HL-60 (cell line): Measurements from ENCODE around the gene COL13A1.

ENCODE experiments used
- GABPA ChIP-seq: IDR thresholded peaks from 2 replicates; pipeline ENCODE4 v1.6.1; 2012; ENCODE audit warnings: low read depth
- POLR2AphosphoS5 ChIP-seq: IDR thresholded peaks from 2 replicates; pipeline ENCODE4 v1.6.1; 2012; ENCODE audit warnings: low read depth
- TF ChIP-seq, protein P1 (sequence below): IDR thresholded peaks from one replicate; pipeline ENCODE4 v1.5.1; 2011; ENCODE audit warnings: low read length, control low read depth, inconsistent platforms; ENCODE audit not compliant: insufficient read depth

DNA sequence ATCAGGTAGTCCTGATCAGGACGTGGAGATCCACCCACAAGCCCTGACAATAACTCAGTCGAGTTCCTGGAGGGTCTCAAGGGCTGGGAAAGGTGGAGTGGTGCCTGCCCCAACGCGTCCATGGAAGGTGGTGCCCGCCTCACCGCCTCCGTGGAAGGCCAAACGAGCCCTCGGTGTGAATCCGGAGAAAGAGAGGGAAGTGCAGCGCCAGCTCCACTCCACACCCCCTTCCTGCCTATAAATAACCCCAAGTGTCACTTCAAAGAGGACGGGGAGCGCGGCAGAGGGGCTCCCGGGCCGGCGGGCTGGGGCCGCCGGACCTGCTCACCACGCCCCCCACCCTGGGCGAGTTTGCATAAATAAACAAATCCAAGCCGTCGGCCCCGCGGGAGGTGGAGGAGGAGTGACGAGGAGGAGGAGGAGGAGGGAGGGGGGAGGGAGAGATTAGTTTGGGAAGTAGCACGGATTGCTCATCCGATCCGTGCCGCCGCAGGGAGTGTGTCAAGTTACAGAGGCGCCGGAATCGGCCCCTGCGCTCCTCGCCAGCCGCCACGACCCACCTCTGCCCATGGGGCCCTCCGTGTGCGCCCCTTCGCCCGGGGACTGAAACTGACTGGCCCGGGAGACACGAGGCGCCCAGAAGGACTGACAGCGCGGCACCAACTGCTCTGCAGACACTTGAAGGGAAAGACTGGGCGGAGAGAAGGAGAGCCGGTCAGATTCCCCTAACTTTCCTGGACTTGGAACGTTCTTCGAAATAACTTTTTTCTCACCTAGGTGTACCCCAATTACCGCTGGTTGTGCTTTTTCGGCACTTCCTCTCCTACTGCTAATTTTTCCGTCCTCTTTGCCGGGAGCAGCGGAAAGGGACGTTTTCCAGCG, at the start of gene COL13A1:
- TF ChIP-seq, protein P1, sequence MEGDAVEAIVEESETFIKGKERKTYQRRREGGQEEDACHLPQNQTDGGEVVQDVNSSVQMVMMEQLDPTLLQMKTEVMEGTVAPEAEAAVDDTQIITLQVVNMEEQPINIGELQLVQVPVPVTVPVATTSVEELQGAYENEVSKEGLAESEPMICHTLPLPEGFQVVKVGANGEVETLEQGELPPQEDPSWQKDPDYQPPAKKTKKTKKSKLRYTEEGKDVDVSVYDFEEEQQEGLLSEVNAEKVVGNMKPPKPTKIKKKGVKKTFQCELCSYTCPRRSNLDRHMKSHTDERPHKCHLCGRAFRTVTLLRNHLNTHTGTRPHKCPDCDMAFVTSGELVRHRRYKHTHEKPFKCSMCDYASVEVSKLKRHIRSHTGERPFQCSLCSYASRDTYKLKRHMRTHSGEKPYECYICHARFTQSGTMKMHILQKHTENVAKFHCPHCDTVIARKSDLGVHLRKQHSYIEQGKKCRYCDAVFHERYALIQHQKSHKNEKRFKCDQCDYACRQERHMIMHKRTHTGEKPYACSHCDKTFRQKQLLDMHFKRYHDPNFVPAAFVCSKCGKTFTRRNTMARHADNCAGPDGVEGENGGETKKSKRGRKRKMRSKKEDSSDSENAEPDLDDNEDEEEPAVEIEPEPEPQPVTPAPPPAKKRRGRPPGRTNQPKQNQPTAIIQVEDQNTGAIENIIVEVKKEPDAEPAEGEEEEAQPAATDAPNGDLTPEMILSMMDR = no peak
- TF ChIP-seq POLR2AphosphoS5 = no peak
- TF ChIP-seq GABPA = no peak
